Liver (tissue), 9 donors: Measurements from ENCODE around the gene D2HGDH. TPM values are rescaled to one million over a fixed set of nuclear protein-coding genes. Genes with fewer than 3 reads are reported as not detected.

Experiments
- DNase-seq: peaks from one replicate; pipeline ENCODE4 v3.0.0-alpha.2; 2017; ENCODE audit warnings: low spot score
- H3K27ac ChIP-seq, 2 donors: one replicate each; pipeline ENCODE4 v1.7.0; 2013; ENCODE audit warnings: inconsistent platforms in 2 of 2, low read length in 2 of 2, control low read depth in 1 of 2, low read depth in 1 of 2, mild to moderate bottlenecking in 1 of 2
- H3K27me3 ChIP-seq, 4 donors: one replicate each; pipeline versions ENCODE4 v1.6.1 to v1.7.0; 2013; ENCODE audit warnings: low read length in 3 of 4, inconsistent platforms in 1 of 4, mild to moderate bottlenecking in 1 of 4, moderate library complexity in 1 of 4; ENCODE audit not compliant: control insufficient read depth in 4 of 4, insufficient read depth in 4 of 4
- H3K36me3 ChIP-seq, 4 donors: one replicate each; pipeline versions ENCODE4 v1.6.1 to v1.7.0; 2013; ENCODE audit warnings: low read length in 3 of 4, mild to moderate bottlenecking in 3 of 4, low read depth in 1 of 4, moderate library complexity in 1 of 4; ENCODE audit not compliant: control insufficient read depth in 4 of 4, insufficient read depth in 3 of 4
- H3K4me1 ChIP-seq, 4 donors: one replicate each; pipeline versions ENCODE4 v1.6.1 to v1.7.0; 2013; ENCODE audit warnings: low read length in 3 of 4, mild to moderate bottlenecking in 3 of 4, moderate library complexity in 1 of 4; ENCODE audit not compliant: control insufficient read depth in 4 of 4, insufficient read depth in 4 of 4
- H3K4me3 ChIP-seq, 3 donors: one replicate each; pipeline versions ENCODE4 v1.6.1 to v1.7.0; 2013; ENCODE audit warnings: low read length in 3 of 3, control low read depth in 1 of 3, low read depth in 1 of 3, mild to moderate bottlenecking in 1 of 3
- H3K9ac ChIP-seq, 2 donors: one replicate each; pipeline ENCODE4 v1.7.0; 2013; ENCODE audit warnings: low read length in 2 of 2, mild to moderate bottlenecking in 2 of 2, moderate library complexity in 2 of 2, control low read depth in 1 of 2, low read depth in 1 of 2
- H3K9me3 ChIP-seq, 4 donors: one replicate each; pipeline versions ENCODE4 v1.6.1 to v1.7.0; 2013; ENCODE audit warnings: low read length in 3 of 4; ENCODE audit not compliant: control insufficient read depth in 4 of 4
- ATF3 ChIP-seq: IDR thresholded peaks from 2 replicates; pipeline ENCODE4 v1.6.1; 2016; ENCODE audit warnings: antibody characterized with exemption
- HNF4A ChIP-seq, 2 donors: conservative IDR thresholded peaks; 2 replicates each; pipeline ENCODE4 v1.6.1; 2016; ENCODE audit warnings: antibody characterized with exemption in 2 of 2, mild to moderate bottlenecking in 2 of 2
- HNF4G ChIP-seq: IDR thresholded peaks from 2 replicates; pipeline ENCODE4 v1.6.1; 2016; ENCODE audit warnings: antibody characterized with exemption
- NR2F2 ChIP-seq: IDR thresholded peaks from 2 replicates; pipeline ENCODE4 v1.6.1; 2016; ENCODE audit warnings: antibody characterized with exemption
- RAD21 ChIP-seq, 2 donors: IDR thresholded peaks; 2 replicates each; pipeline ENCODE4 v1.6.1; 2016; ENCODE audit warnings: antibody characterized with exemption in 2 of 2, mild to moderate bottlenecking in 2 of 2
- REST ChIP-seq: IDR thresholded peaks from 2 replicates; pipeline ENCODE4 v1.6.1; 2016; ENCODE audit warnings: antibody characterized with exemption, mild to moderate bottlenecking
- RXRA ChIP-seq, 2 donors: IDR thresholded peaks; 2 replicates each; pipeline ENCODE4 v1.6.1; 2017 to 2018; ENCODE audit warnings: antibody characterized with exemption in 2 of 2, mild to moderate bottlenecking in 1 of 2
- YY1 ChIP-seq: IDR thresholded peaks from 2 replicates; pipeline ENCODE4 v1.6.1; 2016; ENCODE audit warnings: antibody characterized with exemption, mild to moderate bottlenecking
- ZBTB33 ChIP-seq: IDR thresholded peaks from 2 replicates; pipeline ENCODE4 v1.6.1; 2016; ENCODE audit warnings: antibody characterized with exemption
- WGBS: extraction: QIAGEN DNeasy Blood & Tissue Kit; methylation state at CpG from one replicate; pipeline ENCODE4 v1.1.7; 2013; 5-methylcytosine and 5-hydroxymethylcytosine counted together
- polyA plus RNA-seq, 2 donors: library from polyadenylated mRNA; stranded (reverse) in 1 of 2; unstranded in 1 of 2; fragments of 200-250 nt in 1 of 2; fragments of >200 nt in 1 of 2; fragmentation: Nextera tagmentation in 1 of 2; extraction: Ambion mirVana in 1 of 2; gene quantifications; one replicate each; pipeline versions ENCODE4 v1.2.1 to v1.2.3, GENCODE V29; 2013 to 2015
- total RNA-seq, 2 donors: library from RNA; depleted of rRNA; stranded (reverse); fragments of >200 nt; gene quantifications; one replicate each; pipeline ENCODE4 v1.2.3, GENCODE V29; 2014
- donor health status: healthy.
- donor health status: healthy.
- donor health status: healthy.
- donor health status: healthy.
- donor health status: healthy.

The D2HGDH gene
- total and polyA plus RNA-seq, 4 donors = 6.4 to 25.0 (median 13.5) TPM

GRCh38 chr2:241772063-241772499, 37.7 kb downstream of the D2HGDH start:
- no peak overlapping the region for H3K9ac ChIP-seq
- 70% methylated on average over 9 of the region's 9 CpGs for WGBS

GRCh38 chr2:241773511-241774418, 39.3 kb downstream of the D2HGDH start:
- Histone ChIP-seq H3K27me3 (no peaks in the 10 kb centered on the region), H3K27ac (no peak overlapping the region), H3K4me1 (peaks cover 19 to 57% (median 38%) of the 10 kb centered on the region in 4 donors), H3K9ac (no peak overlapping the region), H3K36me3 (no peaks in the 10 kb centered on the region), H3K9me3 (no peaks in the 10 kb centered on the region), H3K4me3 (no peak overlapping the region)
- TF ChIP-seq ATF3 = no peak
- peak in 1 of 2 donors; percentile 29 for TF ChIP-seq RXRA (IDR thresholded peaks at IDR 0.05)
- no peak for TF ChIP-seq NR2F2
- TF ChIP-seq HNF4G = no peak
- TF ChIP-seq ZBTB33 = no peak
- no peak for TF ChIP-seq YY1
- TF ChIP-seq RAD21 (IDR thresholded peaks at IDR 0.05) = no peak
- peak; percentile 60 to 71 for TF ChIP-seq HNF4A (conservative IDR thresholded peaks at IDR 0.05)
- 56% methylated on average over 29 of the region's 29 CpGs for WGBS
- peak; percentile 32 for DNase-seq

More at GRCh38 chr2:241772063-241772499, 37.7 kb downstream of the D2HGDH start:
- no peak overlapping the region for H3K27ac ChIP-seq
- no peak for TF ChIP-seq REST
- H3K4me3 ChIP-seq = no peak overlapping the region
- DNase-seq = no peak
- H3K9me3 ChIP-seq = no peaks in the 10 kb centered on the region
- H3K4me1 ChIP-seq = peaks cover 19 to 57% (median 38%) of the 10 kb centered on the region in 4 donors
- H3K36me3 ChIP-seq = peaks cover 0 to 3% (median 0%) of the 10 kb centered on the region in 4 donors
- no peaks in the 10 kb centered on the region for H3K27me3 ChIP-seq
